HL-60 (cell line): ENCODE measurements around the gene HCK.

Source experiments
- CTCF ChIP-seq: IDR thresholded peaks from one replicate; pipeline ENCODE4 v1.5.1; 2011; ENCODE audit warnings: low read length, control low read depth, inconsistent platforms; ENCODE audit not compliant: insufficient read depth
- POLR2AphosphoS5 ChIP-seq: IDR thresholded peaks from 2 replicates; pipeline ENCODE4 v1.6.1; 2012; ENCODE audit warnings: low read depth

GRCh38 chr20:32119734-32120133 lies 67.7 kb downstream of the HCK start:
- no peak for TF ChIP-seq POLR2AphosphoS5
- no peak for TF ChIP-seq CTCF
